ENCODE data around the gene SYNGR3. TPM values are rescaled to one million over a fixed set of nuclear protein-coding genes. Genes with fewer than 3 reads are reported as not detected.

SYNGR3 gene
- total RNA-seq, 1 donor from 2014 or later: 6.0 TPM

DNA sequence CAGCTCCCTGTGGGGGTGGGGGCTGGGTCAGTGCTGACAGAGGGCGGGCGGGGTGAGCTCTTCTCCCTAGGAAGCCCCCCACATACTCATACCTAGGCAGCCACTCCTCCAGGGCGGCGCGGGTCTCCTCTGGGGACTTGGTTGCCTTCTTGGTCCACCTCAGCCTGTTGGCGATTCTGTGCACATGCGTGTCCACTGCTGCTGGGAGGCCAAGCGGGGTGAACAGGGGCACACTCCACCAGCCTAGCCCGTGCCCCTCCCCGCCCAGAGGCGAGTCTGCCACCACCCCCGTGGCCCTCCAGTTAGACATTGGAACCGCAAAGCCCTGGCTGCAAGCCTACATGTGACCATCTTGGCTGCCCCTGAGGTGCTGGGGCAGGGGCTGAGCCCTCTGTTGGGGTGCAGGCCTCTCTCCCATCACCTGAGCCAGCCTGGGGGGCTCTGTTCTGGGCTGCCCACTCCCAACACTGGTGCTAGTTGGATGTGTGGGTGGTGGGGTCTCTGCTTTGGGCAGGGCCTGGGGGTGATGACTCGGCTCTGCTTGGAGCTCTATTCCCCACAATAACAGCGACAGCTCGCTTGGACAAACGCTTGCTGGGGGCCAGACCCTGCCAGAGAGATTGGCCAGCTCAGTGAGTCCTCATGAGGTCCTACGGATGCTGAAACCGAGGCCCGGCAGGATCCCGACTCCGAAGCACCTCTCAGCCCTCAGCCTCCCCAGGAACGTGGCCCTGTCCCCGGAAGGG lies 50.4 kb downstream of the SYNGR3 start:
- H3K4me1 Mint-ChIP-seq (ENCODE audit: low read depth, unreplicated experiment): peaks cover 2% of the 10 kb centered on the region
- H3K36me3 Mint-ChIP-seq (ENCODE audit: low read depth, unreplicated experiment): no peaks in the 10 kb centered on the region
- Histone ChIP-seq H2AFZ (ENCODE audit: low read depth, low read length) (no peak overlapping the region), H3K4me1 (ENCODE audit: insufficient read depth, low read length) (peaks cover 55% of the 10 kb centered on the region), H3K36me3 (ENCODE audit: insufficient read depth, low read length) (no peaks in the 10 kb centered on the region), H4K20me1 (ENCODE audit: insufficient read depth, low read length) (peaks cover 3% of the 10 kb centered on the region), H3K4me3 (ENCODE audit: insufficient read depth, low read depth, low read length) (no peak overlapping the region), H3K4me2 (ENCODE audit: low read length) (peak overlapping the region; percentile 34), H3K9ac (ENCODE audit: low read length) (peak overlapping the region; percentile 56), H3K79me2 (ENCODE audit: insufficient read depth, low read length) (peaks cover 25% of the 10 kb centered on the region), H3K27me3 (ENCODE audit: insufficient read depth, low read length) (no peaks in the 10 kb centered on the region), H3K9me3 (ENCODE audit: insufficient read depth, low read depth, low read length) (no peaks in the 10 kb centered on the region), H3K27ac (ENCODE audit: low read depth, low read length) (peak overlapping the region; percentile 47)
- FAIRE-seq (no peak), DNase-seq (ENCODE audit: low read depth) (no peak)
- no peaks in the 10 kb centered on the region for H3K9me3 Mint-ChIP-seq (ENCODE audit: unreplicated experiment)
- H3K27ac Mint-ChIP-seq (ENCODE audit: unreplicated experiment): no peak overlapping the region
- no peak for TF ChIP-seq EZH2 (IDR thresholded peaks at IDR 0.05; ENCODE audit: insufficient read depth, low read length)
- TF ChIP-seq, protein P1, sequence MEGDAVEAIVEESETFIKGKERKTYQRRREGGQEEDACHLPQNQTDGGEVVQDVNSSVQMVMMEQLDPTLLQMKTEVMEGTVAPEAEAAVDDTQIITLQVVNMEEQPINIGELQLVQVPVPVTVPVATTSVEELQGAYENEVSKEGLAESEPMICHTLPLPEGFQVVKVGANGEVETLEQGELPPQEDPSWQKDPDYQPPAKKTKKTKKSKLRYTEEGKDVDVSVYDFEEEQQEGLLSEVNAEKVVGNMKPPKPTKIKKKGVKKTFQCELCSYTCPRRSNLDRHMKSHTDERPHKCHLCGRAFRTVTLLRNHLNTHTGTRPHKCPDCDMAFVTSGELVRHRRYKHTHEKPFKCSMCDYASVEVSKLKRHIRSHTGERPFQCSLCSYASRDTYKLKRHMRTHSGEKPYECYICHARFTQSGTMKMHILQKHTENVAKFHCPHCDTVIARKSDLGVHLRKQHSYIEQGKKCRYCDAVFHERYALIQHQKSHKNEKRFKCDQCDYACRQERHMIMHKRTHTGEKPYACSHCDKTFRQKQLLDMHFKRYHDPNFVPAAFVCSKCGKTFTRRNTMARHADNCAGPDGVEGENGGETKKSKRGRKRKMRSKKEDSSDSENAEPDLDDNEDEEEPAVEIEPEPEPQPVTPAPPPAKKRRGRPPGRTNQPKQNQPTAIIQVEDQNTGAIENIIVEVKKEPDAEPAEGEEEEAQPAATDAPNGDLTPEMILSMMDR (IDR thresholded peaks at IDR 0.05; ENCODE audit: insufficient read depth, low read depth, low read length): no peak
- no peaks in the 10 kb centered on the region for H3K27me3 Mint-ChIP-seq (ENCODE audit: low read depth, unreplicated experiment)
- H3K4me3 Mint-ChIP-seq (ENCODE audit: unreplicated experiment): no peak overlapping the region

- Mint-ChIP-seq H3K4me1 (ENCODE audit: low read depth, unreplicated experiment) (peaks cover 2% of the 10 kb centered on the region), H3K4me3 (ENCODE audit: unreplicated experiment) (no peak overlapping the region), H3K36me3 (ENCODE audit: low read depth, unreplicated experiment) (no peaks in the 10 kb centered on the region), H3K27ac (ENCODE audit: unreplicated experiment) (no peak overlapping the region), H3K27me3 (ENCODE audit: low read depth, unreplicated experiment) (no peaks in the 10 kb centered on the region), H3K9me3 (ENCODE audit: unreplicated experiment) (no peaks in the 10 kb centered on the region)
- Histone ChIP-seq H3K4me1 (ENCODE audit: insufficient read depth, low read length) (peaks cover 48% of the 10 kb centered on the region), H3K27me3 (ENCODE audit: insufficient read depth, low read length) (no peaks in the 10 kb centered on the region), H3K36me3 (ENCODE audit: insufficient read depth, low read length) (no peaks in the 10 kb centered on the region), H3K4me3 (ENCODE audit: insufficient read depth, low read depth, low read length) (no peak overlapping the region), H3K27ac (ENCODE audit: low read depth, low read length) (peak overlapping the region; percentile 47), H3K9me3 (ENCODE audit: insufficient read depth, low read depth, low read length) (no peaks in the 10 kb centered on the region), H4K20me1 (ENCODE audit: insufficient read depth, low read length) (peaks cover 3% of the 10 kb centered on the region), H3K79me2 (ENCODE audit: insufficient read depth, low read length) (peaks cover 20% of the 10 kb centered on the region), H3K9ac (ENCODE audit: low read length) (peak overlapping the region; percentile 14), H2AFZ (ENCODE audit: low read depth, low read length) (no peak overlapping the region), H3K4me2 (ENCODE audit: low read length) (peak overlapping the region; percentile 31)
- FAIRE-seq (no peak), DNase-seq (ENCODE audit: low read depth) (peak; percentile 61)
- TF ChIP-seq, protein P1 (IDR thresholded peaks at IDR 0.05; ENCODE audit: insufficient read depth, low read depth, low read length): no peak
Observed at GRCh38 chr16:2040787-2041522, 51.2 kb downstream of the SYNGR3 start.
